Measurements from ENCODE around the gene FSD1L.
A peak's percentile ranks its signal among the peaks of the same experiment; 100 is the strongest.

FSD1L gene

GRCh38 chr9:105557804-105558610 lies 110.2 kb downstream of the FSD1L start, which contains the start of gene FKTN (continued):
- TF ChIP-seq AEBP2 (tag by site-specific recombination; IDR thresholded peaks at IDR 0.05; ENCODE audit: borderline replicate concordance), result no peak
- no peak for TF ChIP-seq ZNF549 (tag by site-specific recombination; IDR thresholded peaks at IDR 0.05)
- TF ChIP-seq ZNF239 (tag by site-specific recombination; IDR thresholded peaks at IDR 0.05), result no peak
- TF ChIP-seq ZNF843 (tag by site-specific recombination; IDR thresholded peaks at IDR 0.05), result no peak
- no peak for TF ChIP-seq MZF1 (tag by site-specific recombination; IDR thresholded peaks at IDR 0.05; ENCODE audit: borderline replicate concordance)
- no peak for TF ChIP-seq ZNF777 (tag by site-specific recombination; IDR thresholded peaks at IDR 0.05; ENCODE audit: borderline replicate concordance)
- TF ChIP-seq ZNF514 (tag by site-specific recombination; IDR thresholded peaks at IDR 0.05), result no peak
- no peak for TF ChIP-seq GLI2 (tag by site-specific recombination; IDR thresholded peaks at IDR 0.05; ENCODE audit: borderline replicate concordance, low read depth)
- peak; percentile 13; the same call in 1 of the 2 replicates for TF ChIP-seq ZNF629 (tag by site-specific recombination; IDR thresholded peaks at IDR 0.05)
- no peak for TF ChIP-seq HOXC10 (CRISPR knock-in tag; IDR thresholded peaks at IDR 0.05)
- TF ChIP-seq, protein P1, sequence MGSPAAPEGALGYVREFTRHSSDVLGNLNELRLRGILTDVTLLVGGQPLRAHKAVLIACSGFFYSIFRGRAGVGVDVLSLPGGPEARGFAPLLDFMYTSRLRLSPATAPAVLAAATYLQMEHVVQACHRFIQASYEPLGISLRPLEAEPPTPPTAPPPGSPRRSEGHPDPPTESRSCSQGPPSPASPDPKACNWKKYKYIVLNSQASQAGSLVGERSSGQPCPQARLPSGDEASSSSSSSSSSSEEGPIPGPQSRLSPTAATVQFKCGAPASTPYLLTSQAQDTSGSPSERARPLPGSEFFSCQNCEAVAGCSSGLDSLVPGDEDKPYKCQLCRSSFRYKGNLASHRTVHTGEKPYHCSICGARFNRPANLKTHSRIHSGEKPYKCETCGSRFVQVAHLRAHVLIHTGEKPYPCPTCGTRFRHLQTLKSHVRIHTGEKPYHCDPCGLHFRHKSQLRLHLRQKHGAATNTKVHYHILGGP (tag by site-specific recombination; IDR thresholded peaks at IDR 0.05), result no peak
- TF ChIP-seq, protein P2, sequence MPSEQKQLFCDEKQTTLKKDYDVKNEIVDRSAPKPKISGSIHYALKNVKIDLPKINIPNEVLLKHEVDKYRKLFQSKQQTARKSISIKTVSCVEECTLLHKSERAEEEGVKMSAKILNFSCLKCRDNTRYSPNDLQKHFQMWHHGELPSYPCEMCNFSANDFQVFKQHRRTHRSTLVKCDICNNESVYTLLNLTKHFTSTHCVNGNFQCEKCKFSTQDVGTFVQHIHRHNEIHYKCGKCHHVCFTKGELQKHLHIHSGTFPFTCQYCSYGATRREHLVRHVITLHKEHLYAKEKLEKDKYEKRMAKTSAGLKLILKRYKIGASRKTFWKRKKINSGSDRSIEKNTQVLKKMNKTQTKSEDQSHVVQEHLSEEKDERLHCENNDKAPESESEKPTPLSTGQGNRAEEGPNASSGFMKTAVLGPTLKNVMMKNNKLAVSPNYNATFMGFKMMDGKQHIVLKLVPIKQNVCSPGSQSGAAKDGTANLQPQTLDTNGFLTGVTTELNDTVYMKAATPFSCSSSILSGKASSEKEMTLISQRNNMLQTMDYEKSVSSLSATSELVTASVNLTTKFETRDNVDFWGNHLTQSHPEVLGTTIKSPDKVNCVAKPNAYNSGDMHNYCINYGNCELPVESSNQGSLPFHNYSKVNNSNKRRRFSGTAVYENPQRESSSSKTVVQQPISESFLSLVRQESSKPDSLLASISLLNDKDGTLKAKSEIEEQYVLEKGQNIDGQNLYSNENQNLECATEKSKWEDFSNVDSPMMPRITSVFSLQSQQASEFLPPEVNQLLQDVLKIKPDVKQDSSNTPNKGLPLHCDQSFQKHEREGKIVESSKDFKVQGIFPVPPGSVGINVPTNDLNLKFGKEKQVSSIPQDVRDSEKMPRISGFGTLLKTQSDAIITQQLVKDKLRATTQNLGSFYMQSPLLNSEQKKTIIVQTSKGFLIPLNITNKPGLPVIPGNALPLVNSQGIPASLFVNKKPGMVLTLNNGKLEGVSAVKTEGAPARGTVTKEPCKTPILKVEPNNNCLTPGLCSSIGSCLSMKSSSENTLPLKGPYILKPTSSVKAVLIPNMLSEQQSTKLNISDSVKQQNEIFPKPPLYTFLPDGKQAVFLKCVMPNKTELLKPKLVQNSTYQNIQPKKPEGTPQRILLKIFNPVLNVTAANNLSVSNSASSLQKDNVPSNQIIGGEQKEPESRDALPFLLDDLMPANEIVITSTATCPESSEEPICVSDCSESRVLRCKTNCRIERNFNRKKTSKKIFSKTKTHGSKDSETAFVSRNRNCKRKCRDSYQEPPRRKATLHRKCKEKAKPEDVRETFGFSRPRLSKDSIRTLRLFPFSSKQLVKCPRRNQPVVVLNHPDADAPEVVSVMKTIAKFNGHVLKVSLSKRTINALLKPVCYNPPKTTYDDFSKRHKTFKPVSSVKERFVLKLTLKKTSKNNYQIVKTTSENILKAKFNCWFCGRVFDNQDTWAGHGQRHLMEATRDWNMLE (tag by site-specific recombination; conservative IDR thresholded peaks at IDR 0.05; ENCODE audit: low read depth), result peak; percentile 61; the same call in 1 of the 2 replicates
- TF ChIP-seq, protein P3, sequence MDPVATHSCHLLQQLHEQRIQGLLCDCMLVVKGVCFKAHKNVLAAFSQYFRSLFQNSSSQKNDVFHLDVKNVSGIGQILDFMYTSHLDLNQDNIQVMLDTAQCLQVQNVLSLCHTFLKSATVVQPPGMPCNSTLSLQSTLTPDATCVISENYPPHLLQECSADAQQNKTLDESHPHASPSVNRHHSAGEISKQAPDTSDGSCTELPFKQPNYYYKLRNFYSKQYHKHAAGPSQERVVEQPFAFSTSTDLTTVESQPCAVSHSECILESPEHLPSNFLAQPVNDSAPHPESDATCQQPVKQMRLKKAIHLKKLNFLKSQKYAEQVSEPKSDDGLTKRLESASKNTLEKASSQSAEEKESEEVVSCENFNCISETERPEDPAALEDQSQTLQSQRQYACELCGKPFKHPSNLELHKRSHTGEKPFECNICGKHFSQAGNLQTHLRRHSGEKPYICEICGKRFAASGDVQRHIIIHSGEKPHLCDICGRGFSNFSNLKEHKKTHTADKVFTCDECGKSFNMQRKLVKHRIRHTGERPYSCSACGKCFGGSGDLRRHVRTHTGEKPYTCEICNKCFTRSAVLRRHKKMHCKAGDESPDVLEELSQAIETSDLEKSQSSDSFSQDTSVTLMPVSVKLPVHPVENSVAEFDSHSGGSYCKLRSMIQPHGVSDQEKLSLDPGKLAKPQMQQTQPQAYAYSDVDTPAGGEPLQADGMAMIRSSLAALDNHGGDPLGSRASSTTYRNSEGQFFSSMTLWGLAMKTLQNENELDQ (tag by site-specific recombination; IDR thresholded peaks at IDR 0.05; ENCODE audit: low read depth), result no peak
- no peak for TF ChIP-seq ZNF19 (tag by site-specific recombination; IDR thresholded peaks at IDR 0.05; ENCODE audit: low read depth)
- peak; percentile 62; the same call in 1 of the 2 replicates for TF ChIP-seq ZNF10 (tag by site-specific recombination; IDR thresholded peaks at IDR 0.05)
- TF ChIP-seq ZNF513 (tag by site-specific recombination; IDR thresholded peaks at IDR 0.05), result no peak
- TF ChIP-seq SETDB1 (IDR thresholded peaks at IDR 0.05; ENCODE audit: insufficient read length, low read length), result no peak
- TF ChIP-seq ZNF23 (tag by site-specific recombination; IDR thresholded peaks at IDR 0.05; ENCODE audit: borderline replicate concordance), result no peak
- no peak for TF ChIP-seq PRDM2 (tag by site-specific recombination; IDR thresholded peaks at IDR 0.05; ENCODE audit: borderline replicate concordance)
